Ishikawa (cell line): ENCODE results near the gene NMRK1.

Source experiments
- CEBPB ChIP-seq: IDR thresholded peaks from 2 replicates; pipeline ENCODE4 v1.6.1; 2012
- CREB1 ChIP-seq: IDR thresholded peaks from 2 replicates; pipeline ENCODE4 v1.6.1; 2012; ENCODE audit warnings: low read depth
- EGR1 ChIP-seq: IDR thresholded peaks from 2 replicates; pipeline ENCODE4 v1.6.1; 2012
- EP300 ChIP-seq: IDR thresholded peaks from 2 replicates; pipeline ENCODE4 v1.6.1; 2012; ENCODE audit warnings: borderline replicate concordance
- FOXM1 ChIP-seq: IDR thresholded peaks from 2 replicates; pipeline ENCODE4 v1.6.1; 2012; ENCODE audit warnings: low read depth, borderline replicate concordance
- NFIC ChIP-seq: IDR thresholded peaks from 2 replicates; pipeline ENCODE4 v1.6.1; 2012
- RAD21 ChIP-seq: IDR thresholded peaks from 2 replicates; pipeline ENCODE4 v1.6.1; 2012; ENCODE audit warnings: low read depth
- TAF1 ChIP-seq: IDR thresholded peaks from 2 replicates; pipeline ENCODE4 v1.6.1; 2012; ENCODE audit warnings: low read depth, mild to moderate bottlenecking
- TCF12 ChIP-seq: IDR thresholded peaks from 2 replicates; pipeline ENCODE4 v1.6.1; 2012; ENCODE audit warnings: low read depth
- TEAD4 ChIP-seq: IDR thresholded peaks from 2 replicates; pipeline ENCODE4 v1.6.1; 2012
- YY1 ChIP-seq: IDR thresholded peaks from 2 replicates; pipeline ENCODE4 v1.6.1; 2012; ENCODE audit warnings: low read depth
- ZBTB7A ChIP-seq: IDR thresholded peaks from 2 replicates; pipeline ENCODE4 v1.6.1; 2012; ENCODE audit warnings: low read depth
- TF ChIP-seq, protein P1 (sequence below): IDR thresholded peaks from 2 replicates; pipeline ENCODE4 v1.6.1; 2012; ENCODE audit warnings: low read depth, mild to moderate bottlenecking
- TF ChIP-seq, protein P2 (sequence below): IDR thresholded peaks from 2 replicates; pipeline ENCODE4 v1.6.1; 2012
- TF ChIP-seq, protein P3 (sequence below): IDR thresholded peaks from 2 replicates; pipeline ENCODE4 v1.6.1; 2012

NMRK1 gene

DNA sequence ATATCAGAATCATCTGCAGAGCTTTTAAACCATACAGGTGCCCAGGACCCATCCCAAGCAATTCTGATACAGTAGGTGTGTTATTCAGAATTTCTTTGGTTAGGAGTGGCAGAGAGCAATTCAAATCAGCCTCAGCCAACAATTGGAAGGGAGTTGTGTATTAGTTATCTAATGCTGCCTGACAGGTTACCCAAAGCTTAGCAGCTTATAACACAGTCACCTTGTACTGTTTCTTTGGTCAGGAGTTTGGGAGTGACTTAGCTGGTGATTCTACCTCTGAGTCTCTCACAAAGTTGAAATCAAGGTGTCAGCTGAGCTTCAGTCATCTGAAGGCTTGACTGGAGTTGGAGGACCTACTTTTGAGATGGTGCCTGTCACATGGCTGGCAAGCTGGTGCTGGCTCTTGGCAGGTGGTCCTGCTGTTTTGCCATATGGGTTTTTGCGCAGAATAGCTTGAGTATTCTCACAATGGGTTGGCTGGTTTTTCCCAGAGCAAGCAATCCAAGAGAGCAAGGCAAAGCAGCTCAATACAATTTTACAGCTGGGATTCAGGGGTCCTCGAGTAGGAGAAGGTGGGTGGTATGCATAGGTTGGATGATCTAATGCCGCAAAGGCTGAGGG is 41.1 kb downstream of the NMRK1 start:
- TF ChIP-seq RAD21 (no peak), CREB1 (no peak), ZBTB7A (no peak), TEAD4 (no peak), TAF1 (no peak), EGR1 (no peak), YY1 (no peak), CEBPB (no peak), TCF12 (no peak), NFIC (no peak), FOXM1 (no peak), EP300 (no peak)
- TF ChIP-seq, protein P1, sequence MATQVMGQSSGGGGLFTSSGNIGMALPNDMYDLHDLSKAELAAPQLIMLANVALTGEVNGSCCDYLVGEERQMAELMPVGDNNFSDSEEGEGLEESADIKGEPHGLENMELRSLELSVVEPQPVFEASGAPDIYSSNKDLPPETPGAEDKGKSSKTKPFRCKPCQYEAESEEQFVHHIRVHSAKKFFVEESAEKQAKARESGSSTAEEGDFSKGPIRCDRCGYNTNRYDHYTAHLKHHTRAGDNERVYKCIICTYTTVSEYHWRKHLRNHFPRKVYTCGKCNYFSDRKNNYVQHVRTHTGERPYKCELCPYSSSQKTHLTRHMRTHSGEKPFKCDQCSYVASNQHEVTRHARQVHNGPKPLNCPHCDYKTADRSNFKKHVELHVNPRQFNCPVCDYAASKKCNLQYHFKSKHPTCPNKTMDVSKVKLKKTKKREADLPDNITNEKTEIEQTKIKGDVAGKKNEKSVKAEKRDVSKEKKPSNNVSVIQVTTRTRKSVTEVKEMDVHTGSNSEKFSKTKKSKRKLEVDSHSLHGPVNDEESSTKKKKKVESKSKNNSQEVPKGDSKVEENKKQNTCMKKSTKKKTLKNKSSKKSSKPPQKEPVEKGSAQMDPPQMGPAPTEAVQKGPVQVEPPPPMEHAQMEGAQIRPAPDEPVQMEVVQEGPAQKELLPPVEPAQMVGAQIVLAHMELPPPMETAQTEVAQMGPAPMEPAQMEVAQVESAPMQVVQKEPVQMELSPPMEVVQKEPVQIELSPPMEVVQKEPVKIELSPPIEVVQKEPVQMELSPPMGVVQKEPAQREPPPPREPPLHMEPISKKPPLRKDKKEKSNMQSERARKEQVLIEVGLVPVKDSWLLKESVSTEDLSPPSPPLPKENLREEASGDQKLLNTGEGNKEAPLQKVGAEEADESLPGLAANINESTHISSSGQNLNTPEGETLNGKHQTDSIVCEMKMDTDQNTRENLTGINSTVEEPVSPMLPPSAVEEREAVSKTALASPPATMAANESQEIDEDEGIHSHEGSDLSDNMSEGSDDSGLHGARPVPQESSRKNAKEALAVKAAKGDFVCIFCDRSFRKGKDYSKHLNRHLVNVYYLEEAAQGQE = no peak
- TF ChIP-seq, protein P2, sequence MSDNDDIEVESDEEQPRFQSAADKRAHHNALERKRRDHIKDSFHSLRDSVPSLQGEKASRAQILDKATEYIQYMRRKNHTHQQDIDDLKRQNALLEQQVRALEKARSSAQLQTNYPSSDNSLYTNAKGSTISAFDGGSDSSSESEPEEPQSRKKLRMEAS = no peak
- TF ChIP-seq, protein P3, sequence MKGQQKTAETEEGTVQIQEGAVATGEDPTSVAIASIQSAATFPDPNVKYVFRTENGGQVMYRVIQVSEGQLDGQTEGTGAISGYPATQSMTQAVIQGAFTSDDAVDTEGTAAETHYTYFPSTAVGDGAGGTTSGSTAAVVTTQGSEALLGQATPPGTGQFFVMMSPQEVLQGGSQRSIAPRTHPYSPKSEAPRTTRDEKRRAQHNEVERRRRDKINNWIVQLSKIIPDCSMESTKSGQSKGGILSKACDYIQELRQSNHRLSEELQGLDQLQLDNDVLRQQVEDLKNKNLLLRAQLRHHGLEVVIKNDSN = no peak

DNA sequence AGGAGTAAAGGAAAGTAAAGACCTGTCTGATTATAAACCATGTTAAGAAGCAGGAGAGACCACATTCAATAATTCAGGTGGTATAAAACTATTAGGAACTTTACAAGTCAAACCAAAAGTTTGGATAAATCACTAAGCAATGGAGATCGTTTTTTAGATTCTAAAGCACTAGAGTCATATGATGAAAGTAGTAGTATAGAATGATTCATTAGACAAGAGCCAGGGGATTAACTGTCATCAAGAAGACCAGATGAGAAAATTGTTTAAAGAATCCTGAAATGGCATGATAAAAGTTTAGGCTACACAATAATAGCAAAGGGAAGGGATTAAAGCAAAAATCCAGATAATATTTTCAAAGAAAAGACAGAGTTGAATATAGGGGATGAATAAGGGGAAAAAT is 46.9 kb downstream of the NMRK1 start:
- TF ChIP-seq, protein P2 = no peak
- TF ChIP-seq TEAD4 = no peak
- TF ChIP-seq ZBTB7A = no peak
- no peak for TF ChIP-seq TCF12
- no peak for TF ChIP-seq NFIC
- no peak for TF ChIP-seq EP300
- TF ChIP-seq CREB1 = no peak
- TF ChIP-seq EGR1 = no peak
- TF ChIP-seq, protein P1 = no peak

DNA sequence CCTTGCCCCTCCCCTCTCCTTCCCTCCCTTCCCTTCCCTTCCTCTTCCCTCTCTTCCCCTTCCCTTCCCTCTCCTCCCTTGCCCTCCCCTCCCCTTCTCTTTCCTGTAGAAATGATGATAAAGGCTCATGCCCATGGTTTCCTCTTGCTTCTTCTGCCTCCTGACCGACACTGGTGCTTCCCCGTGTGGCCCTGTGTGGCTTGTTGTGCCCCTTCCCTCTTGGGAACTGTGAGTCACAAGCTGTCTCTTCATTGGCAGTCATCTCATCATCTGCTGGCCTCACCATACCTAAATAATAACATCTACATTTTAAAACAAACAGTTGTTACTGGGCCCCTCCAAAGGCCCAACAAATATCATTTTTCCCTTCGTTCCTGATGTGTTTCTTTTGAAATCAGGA is 48.2 kb downstream of the NMRK1 start:
- TF ChIP-seq FOXM1 (no peak), TEAD4 (no peak)
- TF ChIP-seq, protein P3 = no peak

DNA sequence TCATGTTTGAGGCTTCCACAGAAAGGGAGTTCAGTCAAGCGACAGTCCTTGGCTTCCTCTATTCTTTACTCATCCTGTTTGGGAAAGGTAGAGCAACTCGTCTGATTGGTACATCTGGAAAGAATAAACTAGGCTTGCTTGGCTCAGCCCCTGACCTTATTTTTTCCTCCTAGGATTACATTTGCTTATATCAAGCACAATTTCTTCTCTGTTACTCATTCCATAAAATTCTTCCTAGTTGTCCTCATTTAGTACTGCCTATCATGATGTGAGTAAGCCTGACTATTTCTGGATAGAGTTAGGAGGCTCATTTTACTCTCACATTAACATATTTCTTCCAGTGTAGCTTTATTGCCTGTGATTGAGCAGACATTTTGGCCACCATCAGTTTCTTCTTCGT is 48.9 kb downstream of the NMRK1 start:
- TF ChIP-seq ZBTB7A (no peak), CEBPB (no peak), EGR1 (no peak), CREB1 (no peak)
- TF ChIP-seq, protein P3 = no peak
- TF ChIP-seq, protein P2 = no peak

DNA sequence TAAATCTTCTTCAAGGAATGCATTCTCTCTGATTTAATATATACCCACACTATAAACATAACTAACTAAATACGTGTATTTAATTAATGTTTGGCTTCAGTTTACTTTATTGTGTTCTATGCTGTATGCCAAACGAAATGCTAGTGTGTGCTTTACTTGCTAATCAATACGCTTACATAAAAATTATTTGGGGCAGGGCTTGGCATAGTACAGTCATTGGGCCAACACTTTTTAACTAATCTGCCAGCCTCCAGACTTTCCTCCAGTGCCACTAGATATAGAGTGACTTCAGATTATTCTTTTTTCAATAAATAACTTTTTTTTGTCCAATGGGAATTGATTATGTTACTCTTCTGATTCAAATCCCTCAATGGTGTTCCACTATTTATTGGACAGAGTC is 51.2 kb downstream of the NMRK1 start:
- TF ChIP-seq TAF1 (no peak), CREB1 (no peak), CEBPB (no peak), EP300 (no peak), TCF12 (no peak), FOXM1 (no peak), ZBTB7A (no peak)
